Neural progenitor cell (in vitro differentiated cells): Measurements from ENCODE around the gene RNF217.

Experiments
- CTCF ChIP-seq: fragments of 200-600 bp; sonication (generic); IDR thresholded peaks from 2 replicates; pipeline ENCODE4 v1.5.1; 2017; ENCODE audit warnings: antibody characterized with exemption, mild to moderate bottlenecking
- EZH2 ChIP-seq: fragments of 200-600 bp; sonication (generic); IDR thresholded peaks from 2 replicates; pipeline ENCODE4 v1.6.1; 2017; ENCODE audit warnings: antibody characterized with exemption, mild to moderate bottlenecking, moderate library complexity
- EZH2phosphoT487 ChIP-seq: fragments of 200-600 bp; sonication (generic); IDR thresholded peaks from 2 replicates; pipeline ENCODE4 v1.6.1; 2017; ENCODE audit warnings: antibody characterized with exemption

- TF ChIP-seq CTCF (no peak), EZH2 (no peak), EZH2phosphoT487 (no peak)
Observed at GRCh38 chr6:125112934-125113333, 150.7 kb downstream of the RNF217 start.
